GM23338 (cell line): Measurements from ENCODE around the gene ASIC5. TPM values are rescaled to one million over a fixed set of nuclear protein-coding genes. Genes with fewer than 3 reads are reported as not detected.

Experiments used
- ATAC-seq: fragments of 200-7000 bp; cut with Tn5 transposase; 3 replicates; pipeline ENCODE4 v1.9.1; 2020
- DNase-seq: peaks from one replicate; pipeline ENCODE4 v3.0.0-alpha.2; 2015; ENCODE audit warnings: low spot score
- H2AFZ ChIP-seq: fragments of 200-600 bp; sonication (generic); 2 replicates; pipeline ENCODE4 v1.8.0; 2016; ENCODE audit warnings: antibody characterized with exemption, mild to moderate bottlenecking, moderate library complexity
- H3F3A ChIP-seq: fragments of 200-600 bp; sonication (generic); replicated peaks from 2 replicates; pipeline ENCODE4 v1.8.0; 2017; ENCODE audit warnings: antibody characterized with exemption, mixed run types, low read depth
- H3K27ac ChIP-seq: fragments of 200-600 bp; sonication (generic); 2 replicates; pipeline ENCODE4 v1.6.1; 2016; ENCODE audit warnings: low read depth
- H3K27me3 ChIP-seq: fragments of 200-600 bp; sonication (generic); 2 replicates; pipeline ENCODE4 v1.8.0; 2016; ENCODE audit warnings: mild to moderate bottlenecking, mixed run types, moderate library complexity; ENCODE audit not compliant: insufficient read depth
- H3K36me3 ChIP-seq: fragments of 200-600 bp; sonication (generic); 2 replicates; pipeline ENCODE4 v1.8.0; 2016; ENCODE audit warnings: mild to moderate bottlenecking; ENCODE audit not compliant: insufficient read depth
- H3K4me1 ChIP-seq: fragments of 200-600 bp; sonication (generic); 2 replicates; pipeline ENCODE4 v1.8.0; 2016; ENCODE audit warnings: mild to moderate bottlenecking, moderate library complexity; ENCODE audit not compliant: insufficient read depth
- H3K4me2 ChIP-seq: fragments of 200-600 bp; sonication (generic); 2 replicates; pipeline ENCODE4 v1.7.1; 2017; ENCODE audit warnings: mixed run types
- H3K4me3 ChIP-seq: fragments of 200-600 bp; sonication (generic); 2 replicates; pipeline ENCODE4 v1.6.1; 2016; ENCODE audit warnings: mixed run types
- H3K79me2 ChIP-seq: fragments of 200-600 bp; sonication (generic); replicated peaks from 2 replicates; pipeline ENCODE4 v1.8.0; 2017; ENCODE audit warnings: mild to moderate bottlenecking; ENCODE audit not compliant: insufficient read depth
- H3K9me2 ChIP-seq: fragments of 200-600 bp; sonication (generic); 2 replicates; pipeline ENCODE4 v1.8.0; 2017; ENCODE audit not compliant: insufficient read depth
- H4K20me1 ChIP-seq: fragments of 200-600 bp; sonication (generic); replicated peaks from 2 replicates; pipeline ENCODE4 v1.8.0; 2017; ENCODE audit warnings: mild to moderate bottlenecking; ENCODE audit not compliant: insufficient read depth
- H3K27ac Mint-ChIP-seq: 2 replicates; pipeline ENCODE4 v1.8.0; 2020; ENCODE audit warnings: inconsistent platforms, mild to moderate bottlenecking, moderate library complexity, mixed read lengths
- H3K27me3 Mint-ChIP-seq: 3 replicates; pipeline ENCODE4 v1.8.0; 2022; ENCODE audit warnings: low read depth, mild to moderate bottlenecking, moderate library complexity, mixed read lengths, inconsistent platforms; ENCODE audit not compliant: insufficient read depth, poor library complexity
- H3K36me3 Mint-ChIP-seq: 3 replicates; pipeline ENCODE4 v1.8.0; 2021; ENCODE audit warnings: low read depth, mild to moderate bottlenecking, inconsistent platforms, moderate library complexity, mixed read lengths
- H3K4me1 Mint-ChIP-seq: 3 replicates; pipeline ENCODE4 v1.8.0; 2020; ENCODE audit warnings: mild to moderate bottlenecking, inconsistent platforms, mixed read lengths
- H3K4me3 Mint-ChIP-seq: 3 replicates; pipeline ENCODE4 v1.8.0; 2021; ENCODE audit warnings: moderate library complexity, mild to moderate bottlenecking, inconsistent platforms, mixed read lengths
- H3K9me3 Mint-ChIP-seq: 3 replicates; pipeline ENCODE4 v1.8.0; 2020; ENCODE audit warnings: moderate library complexity, mild to moderate bottlenecking, inconsistent platforms, mixed read lengths
- CREB1 ChIP-seq: fragments of 250-450 bp; sonication (Bioruptor Pico); IDR thresholded peaks from 2 replicates; pipeline ENCODE4 v1.5.0; 2020; ENCODE audit warnings: low read depth, mild to moderate bottlenecking, moderate library complexity
- ETS1 ChIP-seq: IDR thresholded peaks from 2 replicates; pipeline ENCODE4 v1.6.1; 2016; ENCODE audit warnings: antibody characterized with exemption
- EZH2 ChIP-seq: fragments of 200-600 bp; sonication (generic); IDR thresholded peaks from one replicate; pipeline ENCODE4 v1.8.0; 2017; ENCODE audit warnings: antibody characterized with exemption, mild to moderate bottlenecking, low read depth; ENCODE audit not compliant: unreplicated experiment
- EZH2phosphoT487 ChIP-seq: fragments of 200-600 bp; sonication (generic); IDR thresholded peaks from one replicate; pipeline ENCODE4 v1.8.1; 2018; ENCODE audit warnings: antibody characterized with exemption; ENCODE audit not compliant: unreplicated experiment
- JUNB ChIP-seq: IDR thresholded peaks from one replicate; pipeline ENCODE4 v1.6.1; 2016; ENCODE audit warnings: antibody characterized with exemption; ENCODE audit not compliant: unreplicated experiment
- NANOG ChIP-seq: IDR thresholded peaks from 2 replicates; pipeline ENCODE4 v1.6.1; 2016; ENCODE audit warnings: antibody characterized with exemption, borderline replicate concordance
- POLR2AphosphoS5 ChIP-seq: IDR thresholded peaks from 2 replicates; pipeline ENCODE4 v1.6.1; 2016; ENCODE audit warnings: antibody characterized with exemption, low read depth
- STAT1 ChIP-seq: IDR thresholded peaks from one replicate; pipeline ENCODE4 v1.6.1; 2016; ENCODE audit warnings: antibody characterized with exemption; ENCODE audit not compliant: unreplicated experiment
- ZNF114 ChIP-seq: fragments of 250-450 bp; sonication (Bioruptor Pico); IDR thresholded peaks from 2 replicates; pipeline ENCODE4 v1.5.0; 2020; ENCODE audit warnings: mild to moderate bottlenecking, moderate library complexity
- ZNF331 ChIP-seq: fragments of 250-450 bp; sonication (Bioruptor Pico); IDR thresholded peaks from 2 replicates; pipeline ENCODE4 v1.5.0; 2020; ENCODE audit warnings: low read depth, mild to moderate bottlenecking, moderate library complexity
- polyA plus RNA-seq: library from polyadenylated mRNA; unstranded; fragments of >200 nt; fragmentation: Nextera tagmentation; extraction: Ambion mirVana; gene quantifications from 2 replicates; pipeline ENCODE4 v1.2.1, GENCODE V29; 2016
- total RNA-seq: library from RNA; depleted of rRNA; stranded (reverse); fragments of >200 nt; shearing (Covaris generic); gene quantifications from 2 replicates; pipeline ENCODE4 v1.2.3, GENCODE V29; 2014
- TF ChIP-seq, protein P1 (sequence below), 2 experiments: fragments of 200-600 bp in 1 of 2; sonication (generic) in 1 of 2; conservative IDR thresholded peaks; 2 replicates each; pipeline versions ENCODE4 v1.5.1 to v1.6.1; 2016 to 2017; ENCODE audit warnings: antibody characterized with exemption in 2 of 2, low read depth in 2 of 2, mild to moderate bottlenecking in 2 of 2, moderate library complexity in 1 of 2
- TF ChIP-seq, protein P2 (sequence below): fragments of 250-450 bp; sonication (Bioruptor Pico); IDR thresholded peaks from 2 replicates; pipeline ENCODE4 v1.5.0; 2020; ENCODE audit warnings: mild to moderate bottlenecking, moderate library complexity
- TF ChIP-seq, protein P3 (sequence below): IDR thresholded peaks from one replicate; pipeline ENCODE4 v1.6.1; 2018; ENCODE audit warnings: antibody characterized with exemption; ENCODE audit not compliant: unreplicated experiment

ASIC5 gene
- total and polyA plus RNA-seq, 2 experiments from 2014 or later, result not detected

- H3K4me1 Mint-ChIP-seq, result peaks cover 13% of the 10 kb centered on the region
- Histone ChIP-seq H3K36me3 (no peaks in the 10 kb centered on the region), H2AFZ (no peak overlapping the region), H3K27me3 (no peaks in the 10 kb centered on the region), H3K79me2 (no peaks in the 10 kb centered on the region), H3F3A (no peaks in the 10 kb centered on the region), H3K4me3 (no peak overlapping the region), H3K9me2 (no peaks in the 10 kb centered on the region), H4K20me1 (no peaks in the 10 kb centered on the region), H3K27ac (no peak overlapping the region), H3K4me1 (no peaks in the 10 kb centered on the region), H3K4me2 (no peak overlapping the region)
- no peaks in the 10 kb centered on the region for H3K9me3 Mint-ChIP-seq
- ATAC-seq, result no peak
- no peaks in the 10 kb centered on the region for H3K36me3 Mint-ChIP-seq
- H3K27me3 Mint-ChIP-seq, result peaks cover 5% of the 10 kb centered on the region
- no peak for DNase-seq
- TF ChIP-seq ETS1, result no peak
- no peak for TF ChIP-seq ZNF114
- TF ChIP-seq, protein P1, sequence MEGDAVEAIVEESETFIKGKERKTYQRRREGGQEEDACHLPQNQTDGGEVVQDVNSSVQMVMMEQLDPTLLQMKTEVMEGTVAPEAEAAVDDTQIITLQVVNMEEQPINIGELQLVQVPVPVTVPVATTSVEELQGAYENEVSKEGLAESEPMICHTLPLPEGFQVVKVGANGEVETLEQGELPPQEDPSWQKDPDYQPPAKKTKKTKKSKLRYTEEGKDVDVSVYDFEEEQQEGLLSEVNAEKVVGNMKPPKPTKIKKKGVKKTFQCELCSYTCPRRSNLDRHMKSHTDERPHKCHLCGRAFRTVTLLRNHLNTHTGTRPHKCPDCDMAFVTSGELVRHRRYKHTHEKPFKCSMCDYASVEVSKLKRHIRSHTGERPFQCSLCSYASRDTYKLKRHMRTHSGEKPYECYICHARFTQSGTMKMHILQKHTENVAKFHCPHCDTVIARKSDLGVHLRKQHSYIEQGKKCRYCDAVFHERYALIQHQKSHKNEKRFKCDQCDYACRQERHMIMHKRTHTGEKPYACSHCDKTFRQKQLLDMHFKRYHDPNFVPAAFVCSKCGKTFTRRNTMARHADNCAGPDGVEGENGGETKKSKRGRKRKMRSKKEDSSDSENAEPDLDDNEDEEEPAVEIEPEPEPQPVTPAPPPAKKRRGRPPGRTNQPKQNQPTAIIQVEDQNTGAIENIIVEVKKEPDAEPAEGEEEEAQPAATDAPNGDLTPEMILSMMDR (conservative IDR thresholded peaks at IDR 0.05; ENCODE audit: low read depth in 2 of 2), result no peak
- TF ChIP-seq JUNB, result no peak
- no peak for TF ChIP-seq EZH2
- no peak for TF ChIP-seq STAT1
- no peak for TF ChIP-seq CREB1
- no peak for TF ChIP-seq NANOG
- TF ChIP-seq ZNF331 (CRISPR knock-in tag), result no peak
- TF ChIP-seq, protein P2, sequence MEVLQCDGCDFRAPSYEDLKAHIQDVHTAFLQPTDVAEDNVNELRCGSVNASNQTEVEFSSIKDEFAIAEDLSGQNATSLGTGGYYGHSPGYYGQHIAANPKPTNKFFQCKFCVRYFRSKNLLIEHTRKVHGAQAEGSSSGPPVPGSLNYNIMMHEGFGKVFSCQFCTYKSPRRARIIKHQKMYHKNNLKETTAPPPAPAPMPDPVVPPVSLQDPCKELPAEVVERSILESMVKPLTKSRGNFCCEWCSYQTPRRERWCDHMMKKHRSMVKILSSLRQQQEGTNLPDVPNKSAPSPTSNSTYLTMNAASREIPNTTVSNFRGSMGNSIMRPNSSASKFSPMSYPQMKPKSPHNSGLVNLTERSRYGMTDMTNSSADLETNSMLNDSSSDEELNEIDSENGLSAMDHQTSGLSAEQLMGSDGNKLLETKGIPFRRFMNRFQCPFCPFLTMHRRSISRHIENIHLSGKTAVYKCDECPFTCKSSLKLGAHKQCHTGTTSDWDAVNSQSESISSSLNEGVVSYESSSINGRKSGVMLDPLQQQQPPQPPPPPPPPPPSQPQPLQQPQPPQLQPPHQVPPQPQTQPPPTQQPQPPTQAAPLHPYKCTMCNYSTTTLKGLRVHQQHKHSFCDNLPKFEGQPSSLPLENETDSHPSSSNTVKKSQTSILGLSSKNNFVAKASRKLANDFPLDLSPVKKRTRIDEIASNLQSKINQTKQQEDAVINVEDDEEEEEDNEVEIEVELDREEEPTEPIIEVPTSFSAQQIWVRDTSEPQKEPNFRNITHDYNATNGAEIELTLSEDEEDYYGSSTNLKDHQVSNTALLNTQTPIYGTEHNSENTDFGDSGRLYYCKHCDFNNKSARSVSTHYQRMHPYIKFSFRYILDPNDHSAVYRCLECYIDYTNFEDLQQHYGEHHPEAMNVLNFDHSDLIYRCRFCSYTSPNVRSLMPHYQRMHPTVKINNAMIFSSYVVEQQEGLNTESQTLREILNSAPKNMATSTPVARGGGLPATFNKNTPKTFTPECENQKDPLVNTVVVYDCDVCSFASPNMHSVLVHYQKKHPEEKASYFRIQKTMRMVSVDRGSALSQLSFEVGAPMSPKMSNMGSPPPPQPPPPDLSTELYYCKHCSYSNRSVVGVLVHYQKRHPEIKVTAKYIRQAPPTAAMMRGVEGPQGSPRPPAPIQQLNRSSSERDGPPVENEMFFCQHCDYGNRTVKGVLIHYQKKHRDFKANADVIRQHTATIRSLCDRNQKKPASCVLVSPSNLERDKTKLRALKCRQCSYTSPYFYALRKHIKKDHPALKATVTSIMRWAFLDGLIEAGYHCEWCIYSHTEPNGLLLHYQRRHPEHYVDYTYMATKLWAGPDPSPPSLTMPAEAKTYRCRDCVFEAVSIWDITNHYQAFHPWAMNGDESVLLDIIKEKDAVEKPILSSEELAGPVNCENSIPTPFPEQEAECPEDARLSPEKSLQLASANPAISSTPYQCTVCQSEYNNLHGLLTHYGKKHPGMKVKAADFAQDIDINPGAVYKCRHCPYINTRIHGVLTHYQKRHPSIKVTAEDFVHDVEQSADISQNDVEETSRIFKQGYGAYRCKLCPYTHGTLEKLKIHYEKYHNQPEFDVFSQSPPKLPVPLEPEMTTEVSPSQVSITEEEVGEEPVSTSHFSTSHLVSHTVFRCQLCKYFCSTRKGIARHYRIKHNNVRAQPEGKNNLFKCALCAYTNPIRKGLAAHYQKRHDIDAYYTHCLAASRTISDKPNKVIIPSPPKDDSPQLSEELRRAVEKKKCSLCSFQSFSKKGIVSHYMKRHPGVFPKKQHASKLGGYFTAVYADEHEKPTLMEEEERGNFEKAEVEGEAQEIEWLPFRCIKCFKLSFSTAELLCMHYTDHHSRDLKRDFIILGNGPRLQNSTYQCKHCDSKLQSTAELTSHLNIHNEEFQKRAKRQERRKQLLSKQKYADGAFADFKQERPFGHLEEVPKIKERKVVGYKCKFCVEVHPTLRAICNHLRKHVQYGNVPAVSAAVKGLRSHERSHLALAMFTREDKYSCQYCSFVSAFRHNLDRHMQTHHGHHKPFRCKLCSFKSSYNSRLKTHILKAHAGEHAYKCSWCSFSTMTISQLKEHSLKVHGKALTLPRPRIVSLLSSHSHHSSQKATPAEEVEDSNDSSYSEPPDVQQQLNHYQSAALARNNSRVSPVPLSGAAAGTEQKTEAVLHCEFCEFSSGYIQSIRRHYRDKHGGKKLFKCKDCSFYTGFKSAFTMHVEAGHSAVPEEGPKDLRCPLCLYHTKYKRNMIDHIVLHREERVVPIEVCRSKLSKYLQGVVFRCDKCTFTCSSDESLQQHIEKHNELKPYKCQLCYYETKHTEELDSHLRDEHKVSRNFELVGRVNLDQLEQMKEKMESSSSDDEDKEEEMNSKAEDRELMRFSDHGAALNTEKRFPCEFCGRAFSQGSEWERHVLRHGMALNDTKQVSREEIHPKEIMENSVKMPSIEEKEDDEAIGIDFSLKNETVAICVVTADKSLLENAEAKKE (CRISPR knock-in tag), result no peak
- TF ChIP-seq POLR2AphosphoS5, result no peak
- TF ChIP-seq, protein P3, sequence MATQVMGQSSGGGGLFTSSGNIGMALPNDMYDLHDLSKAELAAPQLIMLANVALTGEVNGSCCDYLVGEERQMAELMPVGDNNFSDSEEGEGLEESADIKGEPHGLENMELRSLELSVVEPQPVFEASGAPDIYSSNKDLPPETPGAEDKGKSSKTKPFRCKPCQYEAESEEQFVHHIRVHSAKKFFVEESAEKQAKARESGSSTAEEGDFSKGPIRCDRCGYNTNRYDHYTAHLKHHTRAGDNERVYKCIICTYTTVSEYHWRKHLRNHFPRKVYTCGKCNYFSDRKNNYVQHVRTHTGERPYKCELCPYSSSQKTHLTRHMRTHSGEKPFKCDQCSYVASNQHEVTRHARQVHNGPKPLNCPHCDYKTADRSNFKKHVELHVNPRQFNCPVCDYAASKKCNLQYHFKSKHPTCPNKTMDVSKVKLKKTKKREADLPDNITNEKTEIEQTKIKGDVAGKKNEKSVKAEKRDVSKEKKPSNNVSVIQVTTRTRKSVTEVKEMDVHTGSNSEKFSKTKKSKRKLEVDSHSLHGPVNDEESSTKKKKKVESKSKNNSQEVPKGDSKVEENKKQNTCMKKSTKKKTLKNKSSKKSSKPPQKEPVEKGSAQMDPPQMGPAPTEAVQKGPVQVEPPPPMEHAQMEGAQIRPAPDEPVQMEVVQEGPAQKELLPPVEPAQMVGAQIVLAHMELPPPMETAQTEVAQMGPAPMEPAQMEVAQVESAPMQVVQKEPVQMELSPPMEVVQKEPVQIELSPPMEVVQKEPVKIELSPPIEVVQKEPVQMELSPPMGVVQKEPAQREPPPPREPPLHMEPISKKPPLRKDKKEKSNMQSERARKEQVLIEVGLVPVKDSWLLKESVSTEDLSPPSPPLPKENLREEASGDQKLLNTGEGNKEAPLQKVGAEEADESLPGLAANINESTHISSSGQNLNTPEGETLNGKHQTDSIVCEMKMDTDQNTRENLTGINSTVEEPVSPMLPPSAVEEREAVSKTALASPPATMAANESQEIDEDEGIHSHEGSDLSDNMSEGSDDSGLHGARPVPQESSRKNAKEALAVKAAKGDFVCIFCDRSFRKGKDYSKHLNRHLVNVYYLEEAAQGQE, result no peak
- no peak for TF ChIP-seq EZH2phosphoT487
- H3K4me3 Mint-ChIP-seq, result no peak overlapping the region
- H3K27ac Mint-ChIP-seq, result no peak overlapping the region
These were observed 47.0 kb downstream of the ASIC5 start for GRCh38 chr4:155819066-155819465.
